Neural progenitor cell (in vitro differentiated cells): ENCODE data around the gene MEGF6.

Experiments
- CTCF ChIP-seq: fragments of 200-600 bp; sonication (generic); IDR thresholded peaks from 2 replicates; pipeline ENCODE4 v1.5.1; 2017; ENCODE audit warnings: antibody characterized with exemption, mild to moderate bottlenecking
- EZH2 ChIP-seq: fragments of 200-600 bp; sonication (generic); IDR thresholded peaks from 2 replicates; pipeline ENCODE4 v1.6.1; 2017; ENCODE audit warnings: antibody characterized with exemption, mild to moderate bottlenecking, moderate library complexity
- EZH2phosphoT487 ChIP-seq: fragments of 200-600 bp; sonication (generic); IDR thresholded peaks from 2 replicates; pipeline ENCODE4 v1.6.1; 2017; ENCODE audit warnings: antibody characterized with exemption

DNA sequence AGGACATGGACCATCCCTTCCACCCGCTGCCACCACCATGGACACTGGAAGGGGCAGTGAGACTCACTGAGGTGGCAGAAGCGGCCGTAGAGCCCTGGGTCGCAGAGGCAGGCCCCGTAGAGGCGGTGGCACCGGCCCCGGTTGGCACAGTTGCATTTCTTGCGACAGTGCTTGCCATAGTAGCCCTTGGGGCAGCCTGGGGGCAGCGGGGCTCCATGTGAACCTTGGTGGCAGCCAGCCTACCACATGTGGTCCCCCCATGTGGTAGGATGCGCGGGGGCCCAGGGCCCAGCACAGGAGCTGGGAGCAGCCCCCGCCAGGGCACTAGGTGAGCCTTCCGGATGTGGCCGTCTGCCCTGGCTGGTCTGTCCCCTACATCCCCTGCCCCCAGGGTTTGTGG, 105.3 kb downstream of the MEGF6 start:
- TF ChIP-seq CTCF (no peak), EZH2 (no peak), EZH2phosphoT487 (no peak)
